HCT116 (cell line): ENCODE results near the gene ERC1. TPM values are rescaled to one million over a fixed set of nuclear protein-coding genes. Genes with fewer than 3 reads are reported as not detected.

Source experiments
- ATAC-seq: fragments of 200-7000 bp; cut with Tn5 transposase; 2 replicates; pipeline ENCODE4 v1.9.1; 2020; ENCODE audit warnings: mild to moderate bottlenecking, moderate library complexity
- BruUV-seq: library from RNA; stranded (reverse); fragments of 400-500 nt; replicated peaks from 2 replicates; lab custom pipeline; 2021; lab: Mats Ljungman, UMichigan
- CTCF ChIA-PET: fragments of 300-600 bp; sonication (Branson Sonifier 250); formaldehyde crosslinking; loops from one replicate; lab custom pipeline; 2021; ENCODE audit warnings: antibody characterized with exemption; lab: Charles Lee
- POLR2A ChIA-PET: fragments of 300-600, 350-600 bp; sonication (Branson Sonifier 250); formaldehyde crosslinking; loops from one replicate; lab custom pipeline; 2021; ENCODE audit warnings: antibody characterized with exemption; lab: Charles Lee
- RAD21 ChIA-PET, 2 experiments: fragments of 300-600 bp; sonication (Branson Sonifier 250); formaldehyde crosslinking; loops; one replicate each; lab custom pipeline; 2023; ENCODE audit warnings: low total read pairs in 2 of 2; ENCODE audit not compliant: uncharacterized antibody in 2 of 2, unreplicated experiment in 2 of 2, low non-redundant PET in 1 of 2; lab: Charles Lee
- DNase-seq: peaks from one replicate; pipeline ENCODE4 v3.0.0-alpha.2; 2010; ENCODE audit warnings: low read depth, low spot score
- H2AFZ ChIP-seq: fragments of 200-600 bp; shearing (Covaris generic), sonication (generic); 2 replicates; pipeline ENCODE4 v1.6.1; 2017; ENCODE audit warnings: low read depth, mixed run types, mixed read lengths, antibody characterized with exemption, low read length; ENCODE audit not compliant: poor library complexity, severe bottlenecking
- H3K27ac ChIP-seq: 2 replicates; pipeline ENCODE4 v1.5.1; 2012; ENCODE audit warnings: low read depth, low read length
- H3K27me3 ChIP-seq: fragments of 200-600 bp; sonication (generic); 2 replicates; pipeline ENCODE4 v1.6.1; 2016; ENCODE audit warnings: mixed run types, low read length, mixed read lengths; ENCODE audit not compliant: insufficient read depth
- H3K36me3 ChIP-seq, 2 experiments: fragments of 200-500 bp in 1 of 2; fragments of 200-600 bp in 1 of 2; sonication (Bioruptor generic) in 1 of 2; sonication (generic) in 1 of 2; 2 replicates each; pipeline versions ENCODE4 v1.5.1 to v1.6.1; 2014 to 2016; ENCODE audit warnings: low read length in 2 of 2, inconsistent platforms in 1 of 2, mixed read lengths in 1 of 2, mixed run types in 1 of 2; ENCODE audit not compliant: insufficient read depth in 2 of 2, control insufficient read depth in 1 of 2
- H3K4me1 ChIP-seq, 2 experiments: fragments of 200-600 bp in 1 of 2; sonication (generic) in 1 of 2; 2 replicates each; pipeline versions ENCODE4 v1.5.1 to v1.6.1; 2012 to 2017; ENCODE audit warnings: low read length in 2 of 2, inconsistent platforms in 1 of 2, mild to moderate bottlenecking in 1 of 2, mixed read lengths in 1 of 2, mixed run types in 1 of 2, moderate library complexity in 1 of 2; ENCODE audit not compliant: insufficient read depth in 2 of 2, control insufficient read depth in 1 of 2
- H3K4me2 ChIP-seq: fragments of 200-600 bp; sonication (generic); 2 replicates; pipeline ENCODE4 v1.6.1; 2017; ENCODE audit warnings: mixed run types, low read length, mixed read lengths
- H3K4me3 ChIP-seq, 2 experiments: fragments of 200-600 bp in 1 of 2; sonication (generic) in 1 of 2; replicated peaks in 1 of 2; 2 replicates each; pipeline ENCODE4 v1.5.1; 2011 to 2016; ENCODE audit warnings: low read length in 2 of 2, control low read depth in 1 of 2, low read depth in 1 of 2, mild to moderate bottlenecking in 1 of 2, mixed read lengths in 1 of 2, mixed run types in 1 of 2
- H3K79me2 ChIP-seq: fragments of 200-600 bp; sonication (generic); 2 replicates; pipeline ENCODE4 v1.6.1; 2017; ENCODE audit warnings: mild to moderate bottlenecking, mixed run types, low read length, moderate library complexity, mixed read lengths; ENCODE audit not compliant: insufficient read depth
- H3K9ac ChIP-seq: fragments of 200-600 bp; sonication (generic); 2 replicates; pipeline ENCODE4 v1.6.1; 2016; ENCODE audit warnings: low read length, mixed read lengths
- H3K9me2 ChIP-seq: fragments of 200-600 bp; sonication (generic), shearing (Covaris generic); 2 replicates; pipeline ENCODE4 v1.6.1; 2017; ENCODE audit warnings: mixed run types, mild to moderate bottlenecking, moderate library complexity; ENCODE audit not compliant: insufficient read depth
- H3K9me3 ChIP-seq, 2 experiments: fragments of 200-500 bp in 1 of 2; fragments of 200-600 bp in 1 of 2; sonication (Bioruptor generic) in 1 of 2; sonication (generic) in 1 of 2; 2 replicates each; pipeline ENCODE4 v1.6.1; 2014 to 2017; ENCODE audit warnings: low read length in 2 of 2, mixed read lengths in 2 of 2, inconsistent platforms in 1 of 2, low read depth in 1 of 2, mild to moderate bottlenecking in 1 of 2, mixed run types in 1 of 2, moderate library complexity in 1 of 2; ENCODE audit not compliant: control insufficient read depth in 1 of 2, insufficient read depth in 1 of 2
- H4K20me1 ChIP-seq: fragments of 200-600 bp; sonication (generic), shearing (Covaris generic); 2 replicates; pipeline ENCODE4 v1.6.1; 2017; ENCODE audit warnings: mixed run types, mild to moderate bottlenecking, moderate library complexity; ENCODE audit not compliant: insufficient read depth
- EZH2 ChIP-seq: fragments of 200-600 bp; sonication (generic); IDR thresholded peaks from 2 replicates; pipeline ENCODE4 v1.6.1; 2017; ENCODE audit warnings: antibody characterized with exemption, mixed run types
- POLR2A ChIP-seq: IDR thresholded peaks from 2 replicates; pipeline ENCODE4 v1.7.0; 2011; ENCODE audit warnings: borderline replicate concordance; ENCODE audit not compliant: insufficient read depth, insufficient read length; ENCODE audit errors: extremely low read depth
- SIN3A ChIP-seq: IDR thresholded peaks from 2 replicates; pipeline ENCODE4 v1.6.1; 2012; ENCODE audit warnings: low read depth
- intact Hi-C: fragments of 100-400 bp; cut with micrococcal nuclease; formaldehyde crosslinking; loops from 2 replicates; pipeline ENCODE4 v1.10.0; 2022
- total RNA-seq: library from RNA; stranded (reverse); gene quantifications from one replicate; pipeline ENCODE4 v1.2.1, GENCODE V29; 2021; ENCODE audit not compliant: unreplicated experiment
- TF ChIP-seq, protein P1 (sequence below), 3 experiments: fragments of 200-600 bp in 1 of 3; sonication (generic) in 1 of 3; IDR thresholded peaks in 2 of 3; conservative IDR thresholded peaks in 1 of 3; 2 replicates each; pipeline ENCODE4 v1.5.1; 2012 to 2017; ENCODE audit warnings: low read depth in 2 of 3, low read length in 2 of 3, antibody characterized with exemption in 1 of 3, borderline replicate concordance in 1 of 3, control low read depth in 1 of 3, mild to moderate bottlenecking in 1 of 3, mixed read lengths in 1 of 3, mixed run types in 1 of 3, moderate library complexity in 1 of 3; ENCODE audit not compliant: insufficient read depth in 1 of 3

Gene ERC1
- total RNA-seq, 1 experiment from 2014 or later: 41.9 TPM

DNA sequence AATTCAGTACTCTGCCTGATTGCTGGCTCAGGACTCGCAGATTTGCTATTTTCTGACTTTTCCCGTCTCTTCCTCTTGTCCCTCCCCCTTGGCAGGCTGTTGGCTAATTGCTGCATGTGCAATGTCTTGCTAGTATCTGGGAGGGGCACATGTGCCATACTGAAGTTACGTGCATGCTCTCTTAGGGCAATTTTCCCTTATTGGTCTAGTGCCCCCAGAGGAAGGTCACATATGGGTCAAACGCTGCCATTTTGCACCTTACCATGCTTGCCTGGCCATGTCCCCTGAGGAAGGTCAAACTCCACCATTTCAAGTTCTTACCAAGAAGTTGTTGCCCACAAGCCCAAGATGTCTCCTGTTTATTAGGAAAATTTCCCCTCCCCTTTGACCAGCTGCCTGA lies 13.9 kb upstream of the ERC1 start:
- Histone ChIP-seq H3K27ac (no peak overlapping the region), H3K36me3 (no peaks in the 10 kb centered on the region), H3K9ac (no peak overlapping the region), H2AFZ (no peak overlapping the region), H3K4me2 (no peak overlapping the region), H3K9me3 (no peaks in the 10 kb centered on the region), H3K9me2 (0 out of 2 replicates have a peak, but pooled peaks cover 5% of the 10 kb centered on the region), H3K4me3 (no peak overlapping the region), H3K79me2 (no peaks in the 10 kb centered on the region), H3K4me1 (peaks cover 7% of the 10 kb centered on the region in 2 experiments), H3K27me3 (no peaks in the 10 kb centered on the region), H4K20me1 (no peaks in the 10 kb centered on the region)
- ChIA-PET POLR2A (no interaction called here), RAD21 (no interaction called here), CTCF (no interaction called here)
- DNase-seq (no peak), ATAC-seq (0 out of 2 replicates have a peak, but pooled peaks have one; percentile 17)
- intact Hi-C loops: no loop called here
- no TSS peak for BruUV-seq
- TF ChIP-seq, protein P1, sequence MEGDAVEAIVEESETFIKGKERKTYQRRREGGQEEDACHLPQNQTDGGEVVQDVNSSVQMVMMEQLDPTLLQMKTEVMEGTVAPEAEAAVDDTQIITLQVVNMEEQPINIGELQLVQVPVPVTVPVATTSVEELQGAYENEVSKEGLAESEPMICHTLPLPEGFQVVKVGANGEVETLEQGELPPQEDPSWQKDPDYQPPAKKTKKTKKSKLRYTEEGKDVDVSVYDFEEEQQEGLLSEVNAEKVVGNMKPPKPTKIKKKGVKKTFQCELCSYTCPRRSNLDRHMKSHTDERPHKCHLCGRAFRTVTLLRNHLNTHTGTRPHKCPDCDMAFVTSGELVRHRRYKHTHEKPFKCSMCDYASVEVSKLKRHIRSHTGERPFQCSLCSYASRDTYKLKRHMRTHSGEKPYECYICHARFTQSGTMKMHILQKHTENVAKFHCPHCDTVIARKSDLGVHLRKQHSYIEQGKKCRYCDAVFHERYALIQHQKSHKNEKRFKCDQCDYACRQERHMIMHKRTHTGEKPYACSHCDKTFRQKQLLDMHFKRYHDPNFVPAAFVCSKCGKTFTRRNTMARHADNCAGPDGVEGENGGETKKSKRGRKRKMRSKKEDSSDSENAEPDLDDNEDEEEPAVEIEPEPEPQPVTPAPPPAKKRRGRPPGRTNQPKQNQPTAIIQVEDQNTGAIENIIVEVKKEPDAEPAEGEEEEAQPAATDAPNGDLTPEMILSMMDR (IDR thresholded peaks at IDR 0.05 in 2 of 3, conservative IDR thresholded peaks at IDR 0.05 in 1 of 3; ENCODE audit: borderline replicate concordance in 1 of 3, insufficient read depth in 1 of 3, low read depth in 2 of 3, low read length in 2 of 3): peak in 1 of 3 experiments; percentile 49; a peak in 2 of 6 replicates
- no peak for TF ChIP-seq SIN3A
- TF ChIP-seq, all 23 proteins: peak for 1

DNA sequence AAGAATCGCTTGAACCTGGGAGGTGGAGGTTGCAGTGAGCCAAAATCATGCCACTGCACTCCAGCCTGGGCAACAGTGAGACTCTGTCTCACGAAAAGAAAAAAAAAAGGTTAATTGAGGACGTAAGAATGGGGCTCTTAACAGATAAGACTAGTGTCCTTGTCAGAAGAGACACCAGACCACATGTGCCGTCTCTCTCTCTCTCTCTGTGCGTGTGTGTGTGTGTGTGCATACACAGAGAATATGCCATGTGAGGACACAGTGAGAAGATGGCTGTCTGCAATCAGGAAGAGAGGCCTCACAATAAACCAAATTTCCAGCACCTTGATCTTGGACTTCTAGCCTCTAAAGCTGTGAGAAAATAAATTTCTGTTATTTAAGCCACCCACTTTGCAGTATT lies 11.7 kb upstream of the ERC1 start:
- no peaks in the 10 kb centered on the region for H3K27me3 ChIP-seq
- H3K79me2 ChIP-seq: no peaks in the 10 kb centered on the region
- intact Hi-C loops: no loop called here
- TF ChIP-seq POLR2A (no peak), EZH2 (no peak)
- H4K20me1 ChIP-seq: no peaks in the 10 kb centered on the region
- H3K4me2 ChIP-seq: no peak overlapping the region
- no TSS peak for BruUV-seq
- no peak overlapping the region for H2AFZ ChIP-seq
- no peaks in the 10 kb centered on the region for H3K36me3 ChIP-seq
- ChIA-PET CTCF (no interaction called here), RAD21 (no interaction called here), POLR2A (no interaction called here)
- DNase-seq (no peak), ATAC-seq (no peak)
- H3K27ac ChIP-seq: no peak overlapping the region
- 0 out of 2 replicates have a peak, but pooled peaks cover 5% of the 10 kb centered on the region for H3K9me2 ChIP-seq
- peaks cover 7% of the 10 kb centered on the region in 2 experiments for H3K4me1 ChIP-seq
- no peak overlapping the region for H3K9ac ChIP-seq
- no peaks in the 10 kb centered on the region for H3K9me3 ChIP-seq
- no peak overlapping the region for H3K4me3 ChIP-seq
